A673 (cell line): ENCODE measurements around the gene PLLP. TPM values are rescaled to one million over a fixed set of nuclear protein-coding genes. Genes with fewer than 3 reads are reported as not detected.

Source experiments
- BruUV-seq: library from RNA; stranded (reverse); fragments of 400-500 nt; replicated peaks from 2 replicates; lab custom pipeline; 2021; lab: Mats Ljungman, UMichigan
- CTCF ChIA-PET: fragments of 300-600 bp; sonication (Branson Sonifier 250); formaldehyde crosslinking; loops from one replicate; lab custom pipeline; 2022; ENCODE audit warnings: antibody characterized with exemption; lab: Charles Lee
- POLR2A ChIA-PET: fragments of 300-600 bp; sonication (Branson Sonifier 250); formaldehyde crosslinking; loops from one replicate; lab custom pipeline; 2022; ENCODE audit warnings: antibody characterized with exemption; ENCODE audit not compliant: low non-redundant PET; lab: Charles Lee
- DNase-seq: peaks from one replicate; pipeline ENCODE4 v3.0.0-alpha.2; 2015; ENCODE audit warnings: low spot score
- H3K27ac ChIP-seq: fragments of 200-600 bp; sonication (generic); 2 replicates; pipeline ENCODE4 v1.5.1; 2016; ENCODE audit warnings: mixed run types, low read depth, mild to moderate bottlenecking, mixed read lengths, antibody characterized with exemption, low read length; ENCODE audit not compliant: poor library complexity, severe bottlenecking
- H3K27me3 ChIP-seq: fragments of 200-600 bp; sonication (generic); replicated peaks from 2 replicates; pipeline ENCODE4 v1.6.1; 2017; ENCODE audit warnings: mixed run types, low read depth, mild to moderate bottlenecking, mixed read lengths, antibody characterized with exemption, low read length; ENCODE audit not compliant: insufficient read depth, poor library complexity
- H3K36me3 ChIP-seq: fragments of 200-600 bp; sonication (generic); 2 replicates; pipeline ENCODE4 v1.6.1; 2016; ENCODE audit warnings: mixed run types, mild to moderate bottlenecking, mixed read lengths, antibody characterized with exemption, low read length; ENCODE audit not compliant: insufficient read depth, poor library complexity, severe bottlenecking
- H3K4me1 ChIP-seq: fragments of 200-600 bp; sonication (generic); 2 replicates; pipeline ENCODE4 v1.6.1; 2017; ENCODE audit warnings: mixed run types, mild to moderate bottlenecking, mixed read lengths, antibody characterized with exemption, low read length; ENCODE audit not compliant: insufficient read depth, poor library complexity, severe bottlenecking
- H3K4me3 ChIP-seq: fragments of 200-600 bp; sonication (generic); 2 replicates; pipeline ENCODE4 v1.5.1; 2016; ENCODE audit warnings: low read depth, mixed run types, mild to moderate bottlenecking, mixed read lengths, low read length; ENCODE audit not compliant: poor library complexity, severe bottlenecking
- H3K9me3 ChIP-seq: fragments of 200-600 bp; sonication (generic); 2 replicates; pipeline ENCODE4 v1.6.1; 2016; ENCODE audit warnings: mixed run types, low read depth, mild to moderate bottlenecking, mixed read lengths, antibody characterized with exemption, low read length; ENCODE audit not compliant: poor library complexity, severe bottlenecking
- CTCF ChIP-seq: fragments of 300-800, 200-600 bp; sonication (generic); conservative IDR thresholded peaks from 2 replicates; pipeline ENCODE4 v1.5.1; 2017; ENCODE audit warnings: low read depth, mild to moderate bottlenecking, antibody characterized with exemption, low read length, moderate library complexity, mixed read lengths
- EZH2 ChIP-seq: fragments of 200-600 bp; sonication (generic); IDR thresholded peaks from 2 replicates; pipeline ENCODE4 v1.6.1; 2017; ENCODE audit warnings: borderline replicate concordance, low read depth, mild to moderate bottlenecking, mixed read lengths, antibody characterized with exemption, low read length; ENCODE audit not compliant: poor library complexity, severe bottlenecking
- intact Hi-C: fragments of 100-400 bp; cut with micrococcal nuclease; formaldehyde crosslinking; loops from one replicate; pipeline ENCODE4 v1.10.0; 2022; ENCODE audit not compliant: unreplicated experiment
- total RNA-seq: library from RNA; stranded (reverse); gene quantifications from 2 replicates; pipeline ENCODE4 v1.2.3, GENCODE V29; 2021

PLLP gene
- total RNA-seq, 1 experiment from 2014 or later = 1.1 TPM

- Histone ChIP-seq H3K27me3 (no peaks in the 10 kb centered on the region), H3K4me1 (peaks cover 7% of the 10 kb centered on the region), H3K4me3 (no peak overlapping the region), H3K27ac (no peak overlapping the region), H3K9me3 (no peaks in the 10 kb centered on the region), H3K36me3 (peaks cover 32% of the 10 kb centered on the region)
- CTCF ChIA-PET = no interaction called here
- POLR2A ChIA-PET = no interaction called here
- intact Hi-C loops = no loop called here
- DNase-seq = no peak
- BruUV-seq = TSS peak; percentile 21
- TF ChIP-seq CTCF (no peak), EZH2 (no peak)
These were observed 45.4 kb downstream of the PLLP start for GRCh38 chr16:57239107-57239506.

GRCh38 chr16:57238682-57239081 is 45.8 kb downstream of the PLLP start:
- CTCF ChIA-PET = no interaction called here
- H3K4me1 ChIP-seq = peaks cover 7% of the 10 kb centered on the region
- no peak for DNase-seq
- no peak overlapping the region for H3K4me3 ChIP-seq
- H3K9me3 ChIP-seq = no peaks in the 10 kb centered on the region
- H3K27me3 ChIP-seq = no peaks in the 10 kb centered on the region
- peaks cover 36% of the 10 kb centered on the region for H3K36me3 ChIP-seq
- H3K27ac ChIP-seq = no peak overlapping the region
- no peak for TF ChIP-seq EZH2
- TF ChIP-seq CTCF = no peak
- POLR2A ChIA-PET = no interaction called here
- BruUV-seq = no TSS peak
- intact Hi-C loops = no loop called here

GRCh38 chr16:57236022-57236350 is 48.5 kb downstream of the PLLP start:
- H3K9me3 ChIP-seq = no peaks in the 10 kb centered on the region
- peak overlapping the region; percentile 11 for H3K27ac ChIP-seq
- H3K4me1 ChIP-seq = peaks cover 7% of the 10 kb centered on the region
- no peak overlapping the region for H3K4me3 ChIP-seq
- BruUV-seq = no TSS peak
- DNase-seq = no peak
- intact Hi-C loops = no loop called here
- H3K36me3 ChIP-seq = peaks cover 59% of the 10 kb centered on the region
- no peaks in the 10 kb centered on the region for H3K27me3 ChIP-seq
- no peak for TF ChIP-seq CTCF
- TF ChIP-seq EZH2 = no peak
- POLR2A ChIA-PET = no interaction called here
- CTCF ChIA-PET = no interaction called here
